ENCODE results near the gene SNX19.

DNA sequence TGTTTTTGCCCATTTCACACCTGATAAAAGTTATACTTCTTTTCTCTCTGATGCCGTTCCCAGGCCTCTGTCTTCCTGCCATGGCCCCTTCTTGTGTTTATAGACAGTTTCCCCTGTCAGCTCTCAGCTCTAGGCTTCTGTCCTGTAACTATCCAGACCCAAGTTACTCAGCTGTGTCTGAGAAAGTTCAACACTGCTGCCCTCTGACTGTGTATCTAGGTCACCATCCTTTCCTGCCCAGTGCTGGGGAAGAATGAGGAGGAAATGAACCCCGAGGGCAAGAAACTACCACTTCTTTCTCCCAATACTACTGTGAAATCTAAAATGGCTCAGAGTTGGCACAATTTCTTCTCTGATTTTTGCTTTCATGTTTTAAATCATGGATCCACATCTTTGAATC is 29.6 kb downstream of the SNX19 start:
- TF ChIP-seq, protein P1, sequence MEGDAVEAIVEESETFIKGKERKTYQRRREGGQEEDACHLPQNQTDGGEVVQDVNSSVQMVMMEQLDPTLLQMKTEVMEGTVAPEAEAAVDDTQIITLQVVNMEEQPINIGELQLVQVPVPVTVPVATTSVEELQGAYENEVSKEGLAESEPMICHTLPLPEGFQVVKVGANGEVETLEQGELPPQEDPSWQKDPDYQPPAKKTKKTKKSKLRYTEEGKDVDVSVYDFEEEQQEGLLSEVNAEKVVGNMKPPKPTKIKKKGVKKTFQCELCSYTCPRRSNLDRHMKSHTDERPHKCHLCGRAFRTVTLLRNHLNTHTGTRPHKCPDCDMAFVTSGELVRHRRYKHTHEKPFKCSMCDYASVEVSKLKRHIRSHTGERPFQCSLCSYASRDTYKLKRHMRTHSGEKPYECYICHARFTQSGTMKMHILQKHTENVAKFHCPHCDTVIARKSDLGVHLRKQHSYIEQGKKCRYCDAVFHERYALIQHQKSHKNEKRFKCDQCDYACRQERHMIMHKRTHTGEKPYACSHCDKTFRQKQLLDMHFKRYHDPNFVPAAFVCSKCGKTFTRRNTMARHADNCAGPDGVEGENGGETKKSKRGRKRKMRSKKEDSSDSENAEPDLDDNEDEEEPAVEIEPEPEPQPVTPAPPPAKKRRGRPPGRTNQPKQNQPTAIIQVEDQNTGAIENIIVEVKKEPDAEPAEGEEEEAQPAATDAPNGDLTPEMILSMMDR (IDR thresholded peaks at IDR 0.05) = no peak
- TF ChIP-seq POLR2A (IDR thresholded peaks at IDR 0.05) (no peak), POLR2AphosphoS5 (IDR thresholded peaks at IDR 0.05) (no peak)
